GM12872 (cell line): Measurements from ENCODE around the gene HDAC3.

Experiments
- CTCF ChIP-seq: IDR thresholded peaks from 3 replicates; pipeline ENCODE4 v1.5.1; 2011; ENCODE audit warnings: low read depth, mild to moderate bottlenecking, low read length, moderate library complexity; ENCODE audit not compliant: insufficient read depth

HDAC3 gene

GRCh38 chr5:141605523-141606277 lies 30.9 kb downstream of the HDAC3 start:
- TF ChIP-seq CTCF, result no peak

GRCh38 chr5:141603923-141604717 lies 32.5 kb downstream of the HDAC3 start:
- TF ChIP-seq CTCF, result no peak

- TF ChIP-seq CTCF, result no peak
Observed at GRCh38 chr5:141602606-141603005, 34.0 kb downstream of the HDAC3 start.

- no peak for TF ChIP-seq CTCF
Observed at GRCh38 chr5:141598391-141599345, 38.0 kb downstream of the HDAC3 start.

- no peak for TF ChIP-seq CTCF
Observed at GRCh38 chr5:141597814-141598213, 38.8 kb downstream of the HDAC3 start.

- TF ChIP-seq CTCF, result no peak
Observed at GRCh38 chr5:141597394-141597793, 39.3 kb downstream of the HDAC3 start.

- no peak for TF ChIP-seq CTCF
Observed at GRCh38 chr5:141596867-141597266, 39.8 kb downstream of the HDAC3 start.
